ENCODE results near the gene ANKRD34A. TPM values are rescaled to one million over a fixed set of nuclear protein-coding genes. Genes with fewer than 3 reads are reported as not detected.

ANKRD34A gene
- total RNA-seq, 1 donor from 2014 or later, result 0.94 TPM

DNA sequence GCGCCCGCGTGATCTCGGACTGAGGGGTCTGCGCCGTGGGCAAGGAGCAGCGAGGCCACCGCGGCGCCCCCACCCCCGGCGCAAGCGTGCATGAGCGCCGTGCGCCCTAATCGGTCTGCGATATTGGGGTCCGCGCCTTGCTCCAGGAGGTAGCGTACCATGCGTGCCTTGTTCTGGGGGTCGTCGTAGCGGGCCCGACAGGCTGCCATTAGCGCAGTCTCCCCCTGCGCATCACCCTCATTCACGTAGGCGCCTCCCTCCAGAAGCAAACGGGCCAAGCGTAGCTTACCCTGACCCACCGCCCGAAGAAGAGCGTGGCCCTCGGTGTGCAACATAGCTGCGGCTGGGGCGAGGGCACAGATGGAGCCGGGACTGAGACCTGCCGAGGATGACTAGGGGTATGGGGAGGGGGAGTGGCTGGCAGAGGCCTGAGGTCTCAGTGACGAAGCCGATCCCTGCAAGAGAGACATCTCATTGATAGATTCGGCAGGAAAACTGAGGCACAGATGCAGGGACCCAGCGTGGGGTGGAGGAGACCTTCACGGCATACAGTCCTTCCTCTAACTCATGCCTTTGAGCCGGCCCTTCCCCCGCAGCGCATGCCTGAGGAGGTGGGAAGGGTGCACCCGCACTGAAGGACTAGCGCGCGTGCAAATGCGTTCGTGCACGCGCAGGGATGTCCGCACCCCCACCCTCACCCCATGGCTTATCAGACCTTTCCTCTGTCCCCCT lies 2.8 kb downstream of the ANKRD34A start:
- TF ChIP-seq, protein P1, sequence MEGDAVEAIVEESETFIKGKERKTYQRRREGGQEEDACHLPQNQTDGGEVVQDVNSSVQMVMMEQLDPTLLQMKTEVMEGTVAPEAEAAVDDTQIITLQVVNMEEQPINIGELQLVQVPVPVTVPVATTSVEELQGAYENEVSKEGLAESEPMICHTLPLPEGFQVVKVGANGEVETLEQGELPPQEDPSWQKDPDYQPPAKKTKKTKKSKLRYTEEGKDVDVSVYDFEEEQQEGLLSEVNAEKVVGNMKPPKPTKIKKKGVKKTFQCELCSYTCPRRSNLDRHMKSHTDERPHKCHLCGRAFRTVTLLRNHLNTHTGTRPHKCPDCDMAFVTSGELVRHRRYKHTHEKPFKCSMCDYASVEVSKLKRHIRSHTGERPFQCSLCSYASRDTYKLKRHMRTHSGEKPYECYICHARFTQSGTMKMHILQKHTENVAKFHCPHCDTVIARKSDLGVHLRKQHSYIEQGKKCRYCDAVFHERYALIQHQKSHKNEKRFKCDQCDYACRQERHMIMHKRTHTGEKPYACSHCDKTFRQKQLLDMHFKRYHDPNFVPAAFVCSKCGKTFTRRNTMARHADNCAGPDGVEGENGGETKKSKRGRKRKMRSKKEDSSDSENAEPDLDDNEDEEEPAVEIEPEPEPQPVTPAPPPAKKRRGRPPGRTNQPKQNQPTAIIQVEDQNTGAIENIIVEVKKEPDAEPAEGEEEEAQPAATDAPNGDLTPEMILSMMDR (conservative IDR thresholded peaks at IDR 0.05), result no peak
- peaks cover 39% of the 10 kb centered on the region for H3K4me1 Mint-ChIP-seq (ENCODE audit: unreplicated experiment)
- no peak for DNase-seq (ENCODE audit: extremely low spot score, unreplicated experiment)
- H3K4me3 Mint-ChIP-seq, result peak overlapping the region; percentile 92
- no peaks in the 10 kb centered on the region for H3K36me3 Mint-ChIP-seq
- peaks cover 68% of the 10 kb centered on the region for H3K27me3 Mint-ChIP-seq
- H3K9me3 Mint-ChIP-seq, result no peaks in the 10 kb centered on the region
- H3K27ac Mint-ChIP-seq, result peak overlapping the region; percentile 70

DNA sequence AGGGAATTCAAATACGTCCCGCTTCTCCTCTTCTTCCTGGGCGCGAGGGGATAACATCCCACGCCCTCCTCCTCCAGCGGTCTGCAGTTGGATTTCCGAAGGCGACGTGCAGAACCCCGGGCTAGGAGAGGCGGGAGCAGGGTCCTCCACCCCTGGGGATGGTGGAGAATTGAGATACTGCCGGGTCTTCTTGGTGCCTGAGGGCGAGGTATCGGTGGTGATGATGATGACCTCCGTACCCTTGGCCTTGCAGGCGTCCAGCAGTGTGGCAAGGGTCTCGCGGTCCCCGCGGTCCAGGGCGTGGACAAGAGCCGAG lies 3.3 kb downstream of the ANKRD34A start:
- H3K27me3 Mint-ChIP-seq, result peaks cover 71% of the 10 kb centered on the region
- H3K4me3 Mint-ChIP-seq, result peak overlapping the region; percentile 92
- H3K9me3 Mint-ChIP-seq, result no peaks in the 10 kb centered on the region
- H3K27ac Mint-ChIP-seq, result no peak overlapping the region
- DNase-seq (ENCODE audit: extremely low spot score, unreplicated experiment), result no peak
- H3K36me3 Mint-ChIP-seq, result no peaks in the 10 kb centered on the region
- H3K4me1 Mint-ChIP-seq (ENCODE audit: unreplicated experiment), result peaks cover 39% of the 10 kb centered on the region
- TF ChIP-seq, protein P1 (conservative IDR thresholded peaks at IDR 0.05), result no peak

- Mint-ChIP-seq H3K36me3 (no peaks in the 10 kb centered on the region), H3K27me3 (peaks cover 76% of the 10 kb centered on the region), H3K9me3 (no peaks in the 10 kb centered on the region), H3K4me1 (ENCODE audit: unreplicated experiment) (peaks cover 41% of the 10 kb centered on the region), H3K4me3 (peak overlapping the region; percentile 92), H3K27ac (no peak overlapping the region)
- peak; percentile 80 for DNase-seq (ENCODE audit: extremely low spot score, unreplicated experiment)
- TF ChIP-seq, protein P1 (conservative IDR thresholded peaks at IDR 0.05), result peak; percentile 43
Measured at GRCh38 chr1:145960468-145961108, 3.8 kb downstream of the ANKRD34A start.

GRCh38 chr1:145959957-145960467 lies 4.4 kb downstream of the ANKRD34A start:
- no peaks in the 10 kb centered on the region for H3K36me3 Mint-ChIP-seq
- DNase-seq (ENCODE audit: extremely low spot score, unreplicated experiment), result no peak
- H3K9me3 Mint-ChIP-seq, result no peaks in the 10 kb centered on the region
- peak overlapping the region; percentile 92 for H3K4me3 Mint-ChIP-seq
- H3K27ac Mint-ChIP-seq, result no peak overlapping the region
- peaks cover 82% of the 10 kb centered on the region for H3K27me3 Mint-ChIP-seq
- H3K4me1 Mint-ChIP-seq (ENCODE audit: unreplicated experiment), result peaks cover 46% of the 10 kb centered on the region
- TF ChIP-seq, protein P1 (conservative IDR thresholded peaks at IDR 0.05), result no peak

- H3K27me3 Mint-ChIP-seq, result peaks cover 86% of the 10 kb centered on the region
- peak overlapping the region; percentile 92 for H3K4me3 Mint-ChIP-seq
- peaks cover 48% of the 10 kb centered on the region for H3K4me1 Mint-ChIP-seq (ENCODE audit: unreplicated experiment)
- no peak overlapping the region for H3K27ac Mint-ChIP-seq
- TF ChIP-seq, protein P1 (conservative IDR thresholded peaks at IDR 0.05), result no peak
- H3K36me3 Mint-ChIP-seq, result no peaks in the 10 kb centered on the region
- no peak for DNase-seq (ENCODE audit: extremely low spot score, unreplicated experiment)
- H3K9me3 Mint-ChIP-seq, result no peaks in the 10 kb centered on the region
Measured at GRCh38 chr1:145959333-145959732, 5.0 kb downstream of the ANKRD34A start.
